Mesenchymal stem cell (in vitro differentiated cells and primary cell): ENCODE results near the gene NCBP2L.

Source experiments
- DNase-seq: peaks from one replicate; pipeline ENCODE4 v3.0.0-alpha.2; 2013
- H2AFZ ChIP-seq: one replicate; pipeline ENCODE4 v1.6.1; 2013; ENCODE audit warnings: low read depth, mild to moderate bottlenecking, control low read depth, inconsistent platforms, low read length, moderate library complexity
- H2AK5ac ChIP-seq: 2 replicates; pipeline ENCODE4 v1.6.1; 2013; ENCODE audit warnings: low read length, moderate library complexity, mild to moderate bottlenecking, inconsistent platforms; ENCODE audit not compliant: severe bottlenecking
- H2BK120ac ChIP-seq: one replicate; pipeline ENCODE4 v1.6.1; 2013; ENCODE audit warnings: low read depth, mild to moderate bottlenecking, inconsistent platforms, low read length, moderate library complexity
- H2BK12ac ChIP-seq, 2 experiments: one replicate each; pipeline ENCODE4 v1.6.1; 2013; ENCODE audit warnings: inconsistent platforms in 2 of 2, low read length in 2 of 2, mild to moderate bottlenecking in 2 of 2, moderate library complexity in 2 of 2, control low read depth in 1 of 2
- H2BK15ac ChIP-seq: one replicate; pipeline ENCODE4 v1.6.1; 2013; ENCODE audit warnings: mild to moderate bottlenecking, low read depth, inconsistent platforms; ENCODE audit not compliant: poor library complexity, severe bottlenecking
- H2BK5ac ChIP-seq: 2 replicates; pipeline ENCODE4 v1.6.1; 2013; ENCODE audit warnings: low read depth, mild to moderate bottlenecking, low read length, control low read depth, inconsistent platforms; ENCODE audit not compliant: poor library complexity, severe bottlenecking
- H3K14ac ChIP-seq, 2 experiments: one replicate each; pipeline ENCODE4 v1.6.1; 2013; ENCODE audit warnings: inconsistent platforms in 2 of 2, low read length in 2 of 2, control low read depth in 1 of 2, mild to moderate bottlenecking in 1 of 2, moderate library complexity in 1 of 2
- H3K18ac ChIP-seq, 2 experiments: one replicate each; pipeline ENCODE4 v1.6.1; 2013; ENCODE audit warnings: inconsistent platforms in 2 of 2, low read length in 2 of 2, control low read depth in 1 of 2, low read depth in 1 of 2, mild to moderate bottlenecking in 1 of 2
- H3K23ac ChIP-seq, 2 experiments: one replicate each; pipeline ENCODE4 v1.6.1; 2013; ENCODE audit warnings: inconsistent platforms in 2 of 2, low read length in 2 of 2, mild to moderate bottlenecking in 2 of 2, moderate library complexity in 2 of 2, control low read depth in 1 of 2
- H3K27ac ChIP-seq: 2 replicates; pipeline ENCODE4 v1.5.1; 2013; ENCODE audit warnings: mild to moderate bottlenecking, moderate library complexity, low read length, control low read depth, inconsistent platforms; ENCODE audit not compliant: poor library complexity, severe bottlenecking
- H3K27me3 ChIP-seq, 2 experiments: 2 replicates each; pipeline versions ENCODE4 v1.6.1 to v1.7.0; 2013; ENCODE audit warnings: low read length in 2 of 2, mild to moderate bottlenecking in 2 of 2, moderate library complexity in 2 of 2, control low read depth in 1 of 2, inconsistent platforms in 1 of 2; ENCODE audit not compliant: control insufficient read depth in 1 of 2, insufficient read depth in 1 of 2
- H3K36me3 ChIP-seq, 2 experiments: 2 replicates each; pipeline versions ENCODE4 v1.6.1 to v1.7.0; 2013; ENCODE audit warnings: low read length in 2 of 2, control low read depth in 1 of 2, inconsistent platforms in 1 of 2, low read depth in 1 of 2, mild to moderate bottlenecking in 1 of 2; ENCODE audit not compliant: insufficient read depth in 2 of 2, control insufficient read depth in 1 of 2
- H3K4ac ChIP-seq, 2 experiments: one replicate each; pipeline ENCODE4 v1.6.1; 2013; ENCODE audit warnings: inconsistent platforms in 2 of 2, low read length in 2 of 2, mild to moderate bottlenecking in 2 of 2, moderate library complexity in 2 of 2, control low read depth in 1 of 2, low read depth in 1 of 2
- H3K4me1 ChIP-seq: 2 replicates; pipeline ENCODE4 v1.6.1; 2013; ENCODE audit warnings: low read depth, low read length, control low read depth; ENCODE audit not compliant: control insufficient read depth, insufficient read depth
- H3K4me2 ChIP-seq: 2 replicates; pipeline ENCODE4 v1.6.1; 2013; ENCODE audit warnings: low read length, mild to moderate bottlenecking, inconsistent platforms; ENCODE audit not compliant: poor library complexity, severe bottlenecking
- H3K4me3 ChIP-seq, 2 experiments: 2 replicates each; pipeline versions ENCODE4 v1.5.1 to v1.7.0; 2013; ENCODE audit warnings: low read length in 2 of 2, mild to moderate bottlenecking in 2 of 2, control low read depth in 1 of 2, low read depth in 1 of 2; ENCODE audit not compliant: insufficient read depth in 1 of 2
- H3K79me1 ChIP-seq: replicated peaks from 2 replicates; pipeline ENCODE4 v1.6.1; 2013; ENCODE audit warnings: mild to moderate bottlenecking, control low read depth, low read length, inconsistent platforms; ENCODE audit not compliant: poor library complexity, severe bottlenecking
- H3K9ac ChIP-seq: 2 replicates; pipeline ENCODE4 v1.7.0; 2013; ENCODE audit warnings: mild to moderate bottlenecking, low read length, moderate library complexity
- H3K9me3 ChIP-seq: 2 replicates; pipeline ENCODE4 v1.7.0; 2013; ENCODE audit warnings: mild to moderate bottlenecking, low read length; ENCODE audit not compliant: control insufficient read depth
- H4K8ac ChIP-seq: one replicate; pipeline ENCODE4 v1.6.1; 2013; ENCODE audit warnings: inconsistent platforms, mild to moderate bottlenecking, low read length, moderate library complexity
- H4K91ac ChIP-seq: one replicate; pipeline ENCODE4 v1.6.1; 2013; ENCODE audit warnings: mild to moderate bottlenecking, low read length, inconsistent platforms
- WGBS: methylation state at CpG from one replicate; pipeline ENCODE4 v1.1.7; 2013; ENCODE audit warnings: mixed read lengths; 5-methylcytosine and 5-hydroxymethylcytosine counted together

NCBP2L gene

DNA sequence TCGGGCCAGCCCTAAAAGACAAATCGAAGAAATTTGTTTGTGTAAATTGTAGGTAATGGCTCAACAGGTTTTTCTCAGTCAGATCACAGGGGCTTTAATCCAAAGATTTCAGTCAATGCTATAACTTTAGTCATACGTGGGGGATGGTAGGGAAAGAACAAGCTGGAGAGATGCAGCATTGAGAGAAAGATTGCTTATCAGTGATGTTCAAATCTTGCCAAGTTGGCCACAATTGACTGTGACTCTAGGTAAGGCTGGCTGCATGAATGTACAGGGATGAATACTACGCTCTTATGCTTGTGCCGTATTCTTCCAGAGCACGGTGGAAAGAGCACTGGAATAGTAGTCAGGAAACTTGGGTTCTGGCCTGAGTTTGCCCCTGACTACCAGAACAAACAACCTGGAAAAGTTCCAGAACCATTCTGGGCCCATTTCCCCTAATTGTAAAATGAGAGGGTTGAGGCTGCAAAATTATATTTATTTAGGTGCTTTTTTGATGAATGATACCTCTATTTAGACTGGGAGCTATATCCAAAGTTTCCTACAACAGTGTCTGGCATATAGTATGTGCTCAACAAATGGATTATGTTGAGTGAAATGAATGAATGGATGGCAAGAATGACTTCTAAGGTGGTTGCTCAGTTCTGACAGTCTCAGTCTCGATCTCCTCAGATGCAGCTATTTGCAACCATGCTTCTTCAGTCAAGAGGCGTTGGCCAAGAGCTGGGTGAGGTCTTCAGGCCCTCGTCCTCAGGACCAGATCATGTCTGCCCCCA is 46.4 kb upstream of the NCBP2L start:
- H4K8ac ChIP-seq, result peak overlapping the region; percentile 35
- H3K27ac ChIP-seq, result peak overlapping the region; percentile 40
- no peak overlapping the region for H2AFZ ChIP-seq
- peak overlapping the region in 1 of 2 experiments; percentile 75 for H2BK12ac ChIP-seq
- H3K14ac ChIP-seq, result peak overlapping the region in 1 of 2 experiments; percentile 35
- H2BK15ac ChIP-seq, result no peak overlapping the region
- no peak overlapping the region for H3K9ac ChIP-seq
- H3K18ac ChIP-seq, result peak overlapping the region; percentile 73 to 79
- H2BK120ac ChIP-seq, result no peak overlapping the region
- no peaks in the 10 kb centered on the region for H3K36me3 ChIP-seq
- no peak overlapping the region for H3K4me2 ChIP-seq
- H3K9me3 ChIP-seq, result no peaks in the 10 kb centered on the region
- H2BK5ac ChIP-seq, result no peak overlapping the region
- peak; percentile 12 for DNase-seq
- H3K79me1 ChIP-seq, result no peaks in the 10 kb centered on the region
- peaks cover 10% of the 10 kb centered on the region for H3K4me1 ChIP-seq
- peaks cover 0 to 59% of the 10 kb centered on the region in 2 experiments for H3K27me3 ChIP-seq
- H3K23ac ChIP-seq, result no peak overlapping the region
- H4K91ac ChIP-seq, result peak overlapping the region; percentile 64
- H2AK5ac ChIP-seq, result no peak overlapping the region
- peak overlapping the region in 1 of 2 experiments; percentile 17 for H3K4ac ChIP-seq
- WGBS, result 71% methylated on average over 7 of the region's 9 CpGs
- no peak overlapping the region for H3K4me3 ChIP-seq

DNA sequence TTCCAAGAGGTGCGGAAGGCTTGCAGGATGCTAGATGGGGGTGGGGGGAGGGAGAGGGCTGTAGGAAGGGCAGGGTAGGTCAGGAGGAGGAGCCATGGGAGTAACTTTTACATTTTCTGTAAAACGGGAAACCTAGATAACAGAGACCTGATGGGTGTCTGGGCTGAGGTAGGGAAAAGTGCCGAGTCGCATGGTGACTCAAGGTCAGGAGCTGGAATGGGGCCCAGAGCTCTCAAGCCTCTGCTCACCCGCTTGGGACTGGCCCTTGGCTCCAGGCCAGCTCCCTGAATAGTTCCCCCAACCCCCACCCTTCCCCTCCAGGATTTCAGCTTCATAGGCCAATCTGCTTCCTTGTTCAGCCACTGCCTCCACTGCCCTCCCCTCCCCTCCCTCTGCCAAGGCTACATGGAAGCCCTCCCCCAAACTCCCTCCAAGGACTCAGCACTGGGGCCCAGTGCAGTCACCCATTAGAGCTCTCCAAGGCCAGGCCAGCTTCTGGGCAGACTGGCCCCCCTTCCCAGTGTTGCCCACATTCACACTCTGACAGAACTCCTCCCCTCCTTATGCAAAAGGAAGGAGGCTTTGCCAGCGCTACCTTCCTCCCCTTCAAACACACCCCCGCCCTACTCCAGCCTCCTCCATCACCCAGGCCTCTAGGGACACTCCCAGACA is 45.6 kb upstream of the NCBP2L start:
- no peak overlapping the region for H2AFZ ChIP-seq
- no peaks in the 10 kb centered on the region for H3K79me1 ChIP-seq
- DNase-seq, result peak; percentile 85
- H2BK120ac ChIP-seq, result no peak overlapping the region
- H3K27ac ChIP-seq, result peak overlapping the region; percentile 40
- peak overlapping the region; percentile 64 for H4K91ac ChIP-seq
- H3K36me3 ChIP-seq, result no peaks in the 10 kb centered on the region
- no peaks in the 10 kb centered on the region for H3K9me3 ChIP-seq
- H3K4me2 ChIP-seq, result no peak overlapping the region
- H3K4ac ChIP-seq, result peak overlapping the region in 1 of 2 experiments; percentile 51
- peak overlapping the region; percentile 73 to 79 for H3K18ac ChIP-seq
- H2AK5ac ChIP-seq, result no peak overlapping the region
- no peak overlapping the region for H3K14ac ChIP-seq
- H3K27me3 ChIP-seq, result peaks cover 0 to 61% of the 10 kb centered on the region in 2 experiments
- H2BK5ac ChIP-seq, result no peak overlapping the region
- no peak overlapping the region for H2BK15ac ChIP-seq
- no peak overlapping the region for H3K23ac ChIP-seq
- peaks cover 11% of the 10 kb centered on the region for H3K4me1 ChIP-seq
- no peak overlapping the region for H3K9ac ChIP-seq
- H4K8ac ChIP-seq, result peak overlapping the region; percentile 41
- H3K4me3 ChIP-seq, result no peak overlapping the region
- peak overlapping the region; percentile 54 to 84 for H2BK12ac ChIP-seq
- WGBS, result 13% methylated on average over 6 of the region's 7 CpGs

DNA sequence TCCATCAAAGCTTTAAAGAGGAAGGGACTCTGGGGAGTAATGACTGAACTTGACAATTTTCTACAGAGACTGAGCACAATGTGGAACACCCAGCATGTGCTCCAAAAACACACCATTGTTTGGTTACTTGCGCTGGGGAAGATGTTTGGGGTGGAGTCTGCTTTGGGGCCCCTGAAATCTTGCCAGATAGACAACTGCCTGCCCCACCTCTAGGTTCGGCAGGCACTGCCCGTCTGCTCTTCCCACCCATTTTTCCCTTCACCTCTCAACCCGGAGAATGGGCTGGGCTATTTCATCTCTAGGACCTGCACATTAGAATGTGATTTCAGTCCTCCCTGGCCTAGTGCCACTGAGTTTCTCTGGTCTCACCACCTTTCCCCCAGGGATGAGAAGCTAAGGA is 43.8 kb upstream of the NCBP2L start:
- no peak overlapping the region for H2BK5ac ChIP-seq
- no peak overlapping the region for H3K4me3 ChIP-seq
- H4K91ac ChIP-seq, result no peak overlapping the region
- no peak overlapping the region for H3K27ac ChIP-seq
- H3K4me1 ChIP-seq, result peaks cover 12% of the 10 kb centered on the region
- H2BK12ac ChIP-seq, result no peak overlapping the region
- no peak overlapping the region for H2BK120ac ChIP-seq
- H2AK5ac ChIP-seq, result no peak overlapping the region
- H3K4me2 ChIP-seq, result no peak overlapping the region
- H2BK15ac ChIP-seq, result no peak overlapping the region
- no peak overlapping the region for H3K9ac ChIP-seq
- no peaks in the 10 kb centered on the region for H3K79me1 ChIP-seq
- peaks cover 0 to 64% of the 10 kb centered on the region in 2 experiments for H3K27me3 ChIP-seq
- H3K9me3 ChIP-seq, result no peaks in the 10 kb centered on the region
- H3K36me3 ChIP-seq, result no peaks in the 10 kb centered on the region
- WGBS, result 88% methylated on average over 4 of the region's 4 CpGs
- no peak overlapping the region for H2AFZ ChIP-seq
- no peak overlapping the region for H3K14ac ChIP-seq
- no peak overlapping the region for H3K18ac ChIP-seq
- no peak for DNase-seq
- no peak overlapping the region for H4K8ac ChIP-seq
- H3K23ac ChIP-seq, result no peak overlapping the region
- no peak overlapping the region for H3K4ac ChIP-seq

DNA sequence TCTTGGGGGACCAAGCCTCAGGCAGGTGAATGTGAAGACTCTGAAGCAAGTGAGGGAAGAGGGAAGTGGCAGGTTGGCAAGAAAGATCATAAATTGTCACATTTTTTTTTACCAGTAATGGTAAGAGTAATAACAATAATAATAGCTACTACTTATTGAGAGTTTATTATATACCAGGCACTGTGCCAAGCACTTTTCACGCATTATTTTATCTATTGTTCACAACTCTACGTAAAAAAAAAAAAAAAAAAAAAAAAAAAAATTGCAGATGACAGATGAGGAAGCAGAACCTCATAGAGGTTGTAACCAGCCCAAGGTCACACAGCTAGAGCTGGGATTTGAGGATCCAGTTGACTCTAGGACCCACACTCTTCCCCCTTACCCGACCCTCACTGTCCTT is 42.9 kb upstream of the NCBP2L start:
- no peak for DNase-seq
- Histone ChIP-seq H2BK12ac (no peak overlapping the region), H3K36me3 (no peaks in the 10 kb centered on the region), H3K23ac (no peak overlapping the region), H2BK5ac (no peak overlapping the region), H2AFZ (no peak overlapping the region), H3K27ac (no peak overlapping the region), H3K79me1 (no peaks in the 10 kb centered on the region), H4K91ac (peak overlapping the region; percentile 2), H2AK5ac (no peak overlapping the region), H2BK120ac (no peak overlapping the region), H2BK15ac (no peak overlapping the region), H3K27me3 (peaks cover 0 to 64% of the 10 kb centered on the region in 2 experiments), H3K4ac (no peak overlapping the region), H3K4me3 (no peak overlapping the region), H3K4me2 (no peak overlapping the region), H3K4me1 (peaks cover 8% of the 10 kb centered on the region), H3K18ac (no peak overlapping the region), H3K14ac (no peak overlapping the region), H3K9me3 (no peaks in the 10 kb centered on the region), H4K8ac (no peak overlapping the region), H3K9ac (no peak overlapping the region)
- WGBS, result no CpG with 5 or more reads among the region's 3 CpGs
